Measurements from ENCODE around the gene THNSL1. TPM values are rescaled to one million over a fixed set of nuclear protein-coding genes. Genes with fewer than 3 reads are reported as not detected.

Gene THNSL1
- total RNA-seq, 1 donor from 2014 or later = 2.7 TPM

DNA sequence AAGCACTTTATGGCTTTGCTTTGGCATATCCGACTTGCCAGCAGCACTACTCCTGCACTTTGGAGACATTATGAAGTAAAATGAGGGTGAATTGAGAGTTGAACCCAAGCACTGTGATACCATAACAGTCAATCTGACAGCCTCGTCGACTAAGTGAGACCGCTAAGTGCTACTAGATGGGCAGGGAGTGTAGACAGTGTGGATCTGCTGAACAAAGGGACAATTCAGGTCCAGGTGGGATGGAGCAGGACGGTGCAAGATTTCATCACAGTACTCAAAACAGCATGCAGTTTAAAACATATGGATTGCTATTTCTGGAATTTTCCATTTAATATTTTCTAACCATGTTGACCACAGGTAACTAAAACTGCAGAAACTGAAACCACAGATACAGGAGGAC lies 43.2 kb upstream of the THNSL1 start:
- intact Hi-C loops (cut with DNase I) = no loop called here
- DNase-seq = no peak
- no peak for ATAC-seq
- no peak overlapping the region for H3K4me3 ChIP-seq
- no peaks in the 10 kb centered on the region for H3K36me3 ChIP-seq
- TF ChIP-seq CTCF (IDR thresholded peaks at IDR 0.05) = no peak
- no peaks in the 10 kb centered on the region for H3K4me1 ChIP-seq
- H3K27me3 ChIP-seq (ENCODE audit: low read depth) = no peaks in the 10 kb centered on the region
- no peaks in the 10 kb centered on the region for H3K9me3 ChIP-seq
- no peak overlapping the region for H3K27ac ChIP-seq

GRCh38 chr10:24974976-24975375 lies 41.4 kb upstream of the THNSL1 start:
- Histone ChIP-seq H3K4me1 (no peaks in the 10 kb centered on the region), H3K9me3 (no peaks in the 10 kb centered on the region), H3K4me3 (no peak overlapping the region), H3K27ac (no peak overlapping the region), H3K36me3 (no peaks in the 10 kb centered on the region), H3K27me3 (ENCODE audit: low read depth) (no peaks in the 10 kb centered on the region)
- ATAC-seq = peak; percentile 41 to 61
- TF ChIP-seq CTCF (IDR thresholded peaks at IDR 0.05) = no peak
- no peak for DNase-seq
- intact Hi-C loops (cut with DNase I) = no loop called here

DNA sequence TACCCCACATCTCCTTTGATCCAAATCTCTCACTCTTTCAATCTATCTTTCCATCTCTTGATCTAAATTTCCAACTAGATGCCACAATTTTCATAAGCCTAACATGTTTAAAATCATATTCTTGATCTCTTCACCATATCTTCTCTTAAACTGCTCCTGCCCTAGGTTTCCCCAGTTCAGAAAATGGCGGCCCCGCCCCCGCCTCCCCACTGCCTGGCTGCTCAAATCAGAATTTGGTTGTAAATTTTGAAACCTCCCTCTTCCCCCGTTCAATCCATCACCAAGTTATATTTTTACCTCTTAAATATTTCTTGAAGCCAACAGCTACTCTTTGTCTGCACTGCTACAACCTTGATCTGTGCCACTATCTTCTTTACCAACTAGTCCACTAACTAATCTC lies 36.7 kb upstream of the THNSL1 start:
- intact Hi-C loops (cut with DNase I) = no loop called here
- H3K9me3 ChIP-seq = no peaks in the 10 kb centered on the region
- no peaks in the 10 kb centered on the region for H3K36me3 ChIP-seq
- ATAC-seq (no peak), DNase-seq (no peak)
- TF ChIP-seq CTCF (IDR thresholded peaks at IDR 0.05) = no peak
- H3K4me3 ChIP-seq = no peak overlapping the region
- H3K4me1 ChIP-seq = no peaks in the 10 kb centered on the region
- H3K27ac ChIP-seq = no peak overlapping the region
- no peaks in the 10 kb centered on the region for H3K27me3 ChIP-seq (ENCODE audit: low read depth)

- Histone ChIP-seq H3K27me3 (ENCODE audit: low read depth) (no peaks in the 10 kb centered on the region), H3K4me3 (no peak overlapping the region), H3K36me3 (no peaks in the 10 kb centered on the region), H3K9me3 (no peaks in the 10 kb centered on the region), H3K27ac (no peak overlapping the region), H3K4me1 (no peaks in the 10 kb centered on the region)
- ATAC-seq (no peak), DNase-seq (no peak)
- TF ChIP-seq CTCF (IDR thresholded peaks at IDR 0.05) = no peak
- intact Hi-C loops (cut with DNase I) = no loop called here
Measured at GRCh38 chr10:24981161-24981710, 35.2 kb upstream of the THNSL1 start.

DNA sequence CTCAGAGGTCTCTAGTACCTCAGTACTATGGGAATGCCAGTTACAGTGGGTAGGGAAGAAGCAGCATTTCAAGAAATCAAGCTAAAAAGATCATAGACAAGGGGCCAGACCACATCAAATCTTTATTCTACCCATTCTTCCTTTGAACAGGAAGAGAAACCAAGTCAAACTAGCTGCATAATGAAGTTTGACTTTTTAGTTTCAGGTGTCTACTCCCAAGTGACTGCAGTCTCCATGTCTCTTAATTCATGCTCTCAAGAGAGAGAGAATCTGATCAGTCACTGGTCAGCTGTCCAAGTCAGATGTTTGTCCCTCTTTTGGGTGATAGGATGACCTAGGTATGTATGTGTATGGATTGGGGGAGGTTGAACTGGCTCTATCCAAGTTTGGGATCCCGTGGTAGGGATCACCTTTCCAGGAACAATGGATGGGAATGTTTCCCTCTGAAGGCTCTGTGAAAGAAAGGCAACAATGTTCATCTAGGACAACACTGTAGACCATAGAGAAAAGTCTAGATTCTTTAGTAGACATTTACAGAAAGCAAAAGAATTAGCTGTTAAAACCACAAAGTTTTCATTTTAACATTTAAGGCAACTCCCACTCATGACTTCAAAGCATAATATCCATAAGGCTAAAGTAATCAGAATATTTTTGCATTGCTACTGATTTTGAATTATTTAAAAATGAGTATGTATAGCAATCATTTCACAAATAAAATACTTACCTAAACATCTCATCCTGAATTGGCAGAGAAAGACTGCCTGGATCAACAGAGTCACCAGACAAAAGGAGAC lies 33.9 kb upstream of the THNSL1 start:
- no peak for DNase-seq
- no peaks in the 10 kb centered on the region for H3K36me3 ChIP-seq
- H3K27ac ChIP-seq = no peak overlapping the region
- no peaks in the 10 kb centered on the region for H3K9me3 ChIP-seq
- ATAC-seq = no peak
- intact Hi-C loops (cut with DNase I) = no loop called here
- no peak overlapping the region for H3K4me3 ChIP-seq
- no peaks in the 10 kb centered on the region for H3K4me1 ChIP-seq
- no peaks in the 10 kb centered on the region for H3K27me3 ChIP-seq (ENCODE audit: low read depth)
- no peak for TF ChIP-seq CTCF (IDR thresholded peaks at IDR 0.05)

Data from lower lobe of right lung (tissue), 2 donors.